Measurements from ENCODE around the gene BICD2. TPM values are rescaled to one million over a fixed set of nuclear protein-coding genes. Genes with fewer than 3 reads are reported as not detected.

BICD2 gene
- total RNA-seq, 1 donor from 2014 or later: 48.2 TPM

DNA sequence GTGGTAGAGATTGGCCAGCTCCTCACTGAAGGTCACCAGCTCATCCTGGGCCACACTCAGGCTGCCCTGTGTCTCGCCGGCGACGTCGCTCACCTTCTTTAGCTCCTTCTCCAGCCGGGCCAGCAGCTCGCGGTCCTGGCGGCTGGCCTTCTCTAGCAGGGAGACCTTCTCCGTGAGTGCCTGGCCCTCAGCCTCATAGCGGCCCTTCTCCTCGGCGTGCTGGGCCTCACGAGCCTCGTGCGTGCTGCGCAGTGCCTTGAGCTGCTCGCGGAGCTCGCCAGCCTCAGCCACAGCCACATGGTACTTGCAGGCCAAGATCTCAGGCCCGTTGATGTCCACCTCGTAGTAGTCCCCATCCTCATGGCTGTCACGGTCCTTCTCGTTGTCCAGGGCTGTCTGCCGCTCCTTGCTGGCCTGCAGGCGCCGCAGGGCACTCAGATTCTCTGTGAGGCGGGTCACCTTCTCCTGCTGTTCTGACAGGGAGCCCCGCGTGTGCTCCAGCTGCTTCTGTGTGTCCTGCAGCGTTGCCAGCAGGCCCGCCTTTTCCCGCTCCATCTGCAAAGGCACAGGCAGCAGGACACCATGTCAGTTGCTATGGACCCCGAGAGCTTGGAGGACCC is 45.5 kb downstream of the BICD2 start:
- peaks cover 13% of the 10 kb centered on the region for H3K36me3 Mint-ChIP-seq (ENCODE audit: low read depth, unreplicated experiment)
- Histone ChIP-seq H3K9me3 (ENCODE audit: insufficient read depth, low read depth, low read length) (no peaks in the 10 kb centered on the region), H3K79me2 (ENCODE audit: insufficient read depth, low read length) (peaks cover 16% of the 10 kb centered on the region), H3K4me1 (ENCODE audit: insufficient read depth, low read length) (peaks cover 9% of the 10 kb centered on the region), H3K27me3 (ENCODE audit: insufficient read depth, low read length) (no peaks in the 10 kb centered on the region), H3K9ac (ENCODE audit: low read length) (no peak overlapping the region), H3K4me3 (ENCODE audit: insufficient read depth, low read depth, low read length) (no peak overlapping the region), H3K36me3 (ENCODE audit: insufficient read depth, low read length) (peaks cover 30% of the 10 kb centered on the region), H4K20me1 (ENCODE audit: insufficient read depth, low read length) (peaks cover 63% of the 10 kb centered on the region), H3K27ac (ENCODE audit: low read depth, low read length) (no peak overlapping the region), H3K4me2 (ENCODE audit: low read length) (no peak overlapping the region), H2AFZ (ENCODE audit: low read depth, low read length) (no peak overlapping the region)
- no peak for DNase-seq (ENCODE audit: low read depth)
- no peak overlapping the region for H3K4me3 Mint-ChIP-seq (ENCODE audit: unreplicated experiment)
- TF ChIP-seq, protein P1, sequence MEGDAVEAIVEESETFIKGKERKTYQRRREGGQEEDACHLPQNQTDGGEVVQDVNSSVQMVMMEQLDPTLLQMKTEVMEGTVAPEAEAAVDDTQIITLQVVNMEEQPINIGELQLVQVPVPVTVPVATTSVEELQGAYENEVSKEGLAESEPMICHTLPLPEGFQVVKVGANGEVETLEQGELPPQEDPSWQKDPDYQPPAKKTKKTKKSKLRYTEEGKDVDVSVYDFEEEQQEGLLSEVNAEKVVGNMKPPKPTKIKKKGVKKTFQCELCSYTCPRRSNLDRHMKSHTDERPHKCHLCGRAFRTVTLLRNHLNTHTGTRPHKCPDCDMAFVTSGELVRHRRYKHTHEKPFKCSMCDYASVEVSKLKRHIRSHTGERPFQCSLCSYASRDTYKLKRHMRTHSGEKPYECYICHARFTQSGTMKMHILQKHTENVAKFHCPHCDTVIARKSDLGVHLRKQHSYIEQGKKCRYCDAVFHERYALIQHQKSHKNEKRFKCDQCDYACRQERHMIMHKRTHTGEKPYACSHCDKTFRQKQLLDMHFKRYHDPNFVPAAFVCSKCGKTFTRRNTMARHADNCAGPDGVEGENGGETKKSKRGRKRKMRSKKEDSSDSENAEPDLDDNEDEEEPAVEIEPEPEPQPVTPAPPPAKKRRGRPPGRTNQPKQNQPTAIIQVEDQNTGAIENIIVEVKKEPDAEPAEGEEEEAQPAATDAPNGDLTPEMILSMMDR (IDR thresholded peaks at IDR 0.05; ENCODE audit: insufficient read depth, low read depth, low read length): no peak
- no peak for TF ChIP-seq EZH2 (IDR thresholded peaks at IDR 0.05; ENCODE audit: insufficient read depth, low read length)
- H3K4me1 Mint-ChIP-seq (ENCODE audit: low read depth, unreplicated experiment): peaks cover 19% of the 10 kb centered on the region
- H3K27me3 Mint-ChIP-seq (ENCODE audit: low read depth, unreplicated experiment): no peaks in the 10 kb centered on the region
- no peak overlapping the region for H3K27ac Mint-ChIP-seq (ENCODE audit: unreplicated experiment)
- FAIRE-seq: no peak
- no peaks in the 10 kb centered on the region for H3K9me3 Mint-ChIP-seq (ENCODE audit: unreplicated experiment)

GRCh38 chr9:92718086-92719001 is 46.3 kb downstream of the BICD2 start:
- no peak for FAIRE-seq
- peaks cover 11% of the 10 kb centered on the region for H3K4me1 Mint-ChIP-seq (ENCODE audit: low read depth, unreplicated experiment)
- Histone ChIP-seq H3K27me3 (ENCODE audit: insufficient read depth, low read length) (no peaks in the 10 kb centered on the region), H3K79me2 (ENCODE audit: insufficient read depth, low read length) (peaks cover 8% of the 10 kb centered on the region), H4K20me1 (ENCODE audit: insufficient read depth, low read length) (peaks cover 56% of the 10 kb centered on the region), H3K36me3 (ENCODE audit: insufficient read depth, low read length) (peaks cover 36% of the 10 kb centered on the region), H3K27ac (ENCODE audit: low read depth, low read length) (no peak overlapping the region), H3K4me2 (ENCODE audit: low read length) (no peak overlapping the region), H2AFZ (ENCODE audit: low read depth, low read length) (no peak overlapping the region), H3K4me3 (ENCODE audit: insufficient read depth, low read depth, low read length) (no peak overlapping the region), H3K9ac (ENCODE audit: low read length) (no peak overlapping the region), H3K4me1 (ENCODE audit: insufficient read depth, low read length) (peaks cover 4% of the 10 kb centered on the region), H3K9me3 (ENCODE audit: insufficient read depth, low read depth, low read length) (no peaks in the 10 kb centered on the region)
- no peak for DNase-seq (ENCODE audit: low read depth)
- no peak for TF ChIP-seq EZH2 (IDR thresholded peaks at IDR 0.05; ENCODE audit: insufficient read depth, low read length)
- TF ChIP-seq, protein P1 (IDR thresholded peaks at IDR 0.05; ENCODE audit: insufficient read depth, low read depth, low read length): no peak
- no peak overlapping the region for H3K4me3 Mint-ChIP-seq (ENCODE audit: unreplicated experiment)
- H3K27ac Mint-ChIP-seq (ENCODE audit: unreplicated experiment): no peak overlapping the region
- H3K9me3 Mint-ChIP-seq (ENCODE audit: unreplicated experiment): no peaks in the 10 kb centered on the region
- no peaks in the 10 kb centered on the region for H3K27me3 Mint-ChIP-seq (ENCODE audit: low read depth, unreplicated experiment)
- H3K36me3 Mint-ChIP-seq (ENCODE audit: low read depth, unreplicated experiment): peaks cover 15% of the 10 kb centered on the region
